ENCODE measurements around the gene ITGB1BP1. TPM values are rescaled to one million over a fixed set of nuclear protein-coding genes. Genes with fewer than 3 reads are reported as not detected.

Gene ITGB1BP1
- total and polyA plus RNA-seq, 9 of the 15 experiments (the other 6 are each of a cell fraction or from before 2014, with no cell fraction given): 37.8 to 95.3 (median 50.4) TPM

GRCh38 chr2:9385841-9386240 lies 37.5 kb downstream of the ITGB1BP1 start:
- H3K36me3 ChIP-seq (ENCODE audit: control insufficient read depth, insufficient read depth, low read length): no peaks in the 10 kb centered on the region
- H3K4me1 ChIP-seq (replicated peaks in 1 of 2; ENCODE audit: control insufficient read depth in 2 of 2, insufficient read depth in 2 of 2, low read length in 2 of 2): peaks cover 8 to 9% of the 10 kb centered on the region in 2 experiments; a peak in 4 of 5 replicates
- no peak overlapping the region for H3K27ac ChIP-seq (ENCODE audit: extremely low read depth, low read depth, low read length)
- no peak for FAIRE-seq
- ChIA-PET POLR2A (interaction anchor here (0.6 kb wide), 1 partner anchor 1012 kb away, joined by 3 read pairs; no protein-coding TSS in a partner anchor), CTCF (ENCODE audit: low intra/inter-chr PET ratio) (no interaction called here)
- DNase-seq (ENCODE audit: extremely low read depth in 1 of 4, low spot score in 3 of 4): no peak
- WGBS (ENCODE audit: insufficient coverage, low coverage, missing lambda C conversion rate): 60% methylated on average over 6 of the region's 6 CpGs
- no peaks in the 10 kb centered on the region for H4K20me1 ChIP-seq (replicated peaks; ENCODE audit: control insufficient read depth, insufficient read depth, low read length)
- H3K9me1 ChIP-seq (ENCODE audit: control insufficient read depth, insufficient read depth, low read length): no peaks in the 10 kb centered on the region
- no TSS peak for BruUV-seq (replicated peaks)
- H3K4me2 ChIP-seq (ENCODE audit: insufficient read depth, low read length): no peak overlapping the region
- H2AFZ ChIP-seq (ENCODE audit: low read depth, low read length): no peak overlapping the region
- H3K9ac ChIP-seq (ENCODE audit: insufficient read depth in 1 of 2, low read depth in 2 of 2, low read length in 2 of 2): no peak overlapping the region
- ATAC-seq: no peak
- no peak overlapping the region for H3K4me3 ChIP-seq
- no peaks in the 10 kb centered on the region for H3K79me2 ChIP-seq (ENCODE audit: control insufficient read depth, insufficient read depth, low read length)
- TF ChIP-seq TCF15 (CRISPR knock-in tag; IDR thresholded peaks at IDR 0.05): no peak
- TF ChIP-seq ZNF778 (CRISPR knock-in tag; IDR thresholded peaks at IDR 0.05): no peak
- TF ChIP-seq MGA (IDR thresholded peaks at IDR 0.05): no peak
- no peak for TF ChIP-seq PTTG1 (tag; IDR thresholded peaks at IDR 0.05; ENCODE audit: low read depth)
- TF ChIP-seq ZNF695 (CRISPR knock-in tag; IDR thresholded peaks at IDR 0.05): no peak
- TF ChIP-seq CBFA2T2 (conservative IDR thresholded peaks at IDR 0.05): no peak
- H3K27me3 ChIP-seq (ENCODE audit: control insufficient read depth in 2 of 2, insufficient read depth in 2 of 2, low read length in 2 of 2): no peaks in the 10 kb centered on the region
- in situ Hi-C loops (cut with MboI): no loop called here
- H3K9me3 ChIP-seq (replicated peaks; ENCODE audit: control insufficient read depth, insufficient read depth, low read depth, low read length): no peaks in the 10 kb centered on the region
- intact Hi-C loops (cut with micrococcal nuclease): no loop called here
